HG02610 (cell line): ENCODE data around the gene RNF32.

Experiments
- ATAC-seq: cut with Tn5 transposase; IDR thresholded peaks from one replicate; pipeline ENCODE4 v1.9.1; 2021; ENCODE audit warnings: mild to moderate bottlenecking, moderate library complexity; ENCODE audit not compliant: unreplicated experiment

The RNF32 gene

GRCh38 chr7:156640257-156640948, at the start of gene RNF32:
Gene RNF32, plus strand, starts transcription at chr7:156640774. Its CDS starts 3,104 bp downstream, at chr7:156643878.
- peak; percentile 87 for ATAC-seq

- ATAC-seq = no peak
Measured at GRCh38 chr7:156592155-156592884, 48.3 kb upstream of the RNF32 start.

- ATAC-seq = no peak
Measured at GRCh38 chr7:156594283-156595080, 46.1 kb upstream of the RNF32 start.

- no peak for ATAC-seq
Measured at GRCh38 chr7:156600496-156600895, 40.1 kb upstream of the RNF32 start.

GRCh38 chr7:156602283-156602682, 38.3 kb upstream of the RNF32 start:
- ATAC-seq = no peak

GRCh38 chr7:156603011-156603410, 37.6 kb upstream of the RNF32 start:
- no peak for ATAC-seq

- no peak for ATAC-seq
Measured at GRCh38 chr7:156603629-156604028, 36.9 kb upstream of the RNF32 start.

- ATAC-seq = no peak
Measured at GRCh38 chr7:156604311-156604710, 36.3 kb upstream of the RNF32 start.

GRCh38 chr7:156604836-156605695, 35.5 kb upstream of the RNF32 start:
- ATAC-seq = no peak

GRCh38 chr7:156606135-156606534, 34.4 kb upstream of the RNF32 start:
- no peak for ATAC-seq

GRCh38 chr7:156606691-156607331, 33.8 kb upstream of the RNF32 start:
- no peak for ATAC-seq

- no peak for ATAC-seq
Measured at GRCh38 chr7:156607332-156608172, 33.0 kb upstream of the RNF32 start.

GRCh38 chr7:156608173-156608478, 32.4 kb upstream of the RNF32 start:
- ATAC-seq = no peak

- ATAC-seq = no peak
Measured at GRCh38 chr7:156609010-156609877, 31.3 kb upstream of the RNF32 start.

GRCh38 chr7:156610130-156610529, 30.4 kb upstream of the RNF32 start:
- no peak for ATAC-seq

- no peak for ATAC-seq
Measured at GRCh38 chr7:156610601-156611000, 30.0 kb upstream of the RNF32 start.

- no peak for ATAC-seq
Measured at GRCh38 chr7:156611014-156612010, 29.3 kb upstream of the RNF32 start.
